ENCODE data around the gene BCR. TPM values are rescaled to one million over a fixed set of nuclear protein-coding genes. Genes with fewer than 3 reads are reported as not detected.
"Not testable (repeated sequence)": the region's sequence is repeated elsewhere in the genome, so short reads cannot be mapped to it uniquely, and the experiment has no call there.

Gene BCR
- total RNA-seq, 1 donor from 2014 or later, result 30.0 TPM

DNA sequence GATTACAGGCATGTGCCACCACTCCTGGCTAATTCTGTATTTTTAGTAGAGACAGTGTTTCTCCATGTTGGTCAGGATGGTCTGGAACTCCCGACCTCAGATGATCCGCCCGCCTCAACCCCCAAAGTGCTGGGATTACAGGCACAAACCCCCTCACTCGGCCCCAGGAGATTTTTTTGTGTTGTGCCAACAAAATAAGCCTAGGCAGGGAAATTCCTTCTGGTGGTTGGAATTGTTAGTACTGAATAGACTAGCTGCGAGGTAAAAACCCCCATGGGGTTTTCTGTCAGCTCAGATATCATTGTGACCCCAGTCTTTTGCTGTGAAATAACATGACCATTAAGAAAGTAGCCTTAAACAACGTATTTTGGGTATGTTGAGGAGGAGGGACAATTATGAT lies 144.9 kb downstream of the BCR start:
- H3K9me3 Mint-ChIP-seq (ENCODE audit: low read depth), result no peaks in the 10 kb centered on the region
- peaks cover 2% of the 10 kb centered on the region for H3K36me3 Mint-ChIP-seq (ENCODE audit: low read depth)
- no peak overlapping the region for H3K4me3 Mint-ChIP-seq (ENCODE audit: unreplicated experiment)
- no peaks in the 10 kb centered on the region for H3K4me1 Mint-ChIP-seq (ENCODE audit: low read depth)
- H3K27me3 Mint-ChIP-seq (ENCODE audit: low read depth), result peaks cover 2% of the 10 kb centered on the region
- TF ChIP-seq, protein P1, sequence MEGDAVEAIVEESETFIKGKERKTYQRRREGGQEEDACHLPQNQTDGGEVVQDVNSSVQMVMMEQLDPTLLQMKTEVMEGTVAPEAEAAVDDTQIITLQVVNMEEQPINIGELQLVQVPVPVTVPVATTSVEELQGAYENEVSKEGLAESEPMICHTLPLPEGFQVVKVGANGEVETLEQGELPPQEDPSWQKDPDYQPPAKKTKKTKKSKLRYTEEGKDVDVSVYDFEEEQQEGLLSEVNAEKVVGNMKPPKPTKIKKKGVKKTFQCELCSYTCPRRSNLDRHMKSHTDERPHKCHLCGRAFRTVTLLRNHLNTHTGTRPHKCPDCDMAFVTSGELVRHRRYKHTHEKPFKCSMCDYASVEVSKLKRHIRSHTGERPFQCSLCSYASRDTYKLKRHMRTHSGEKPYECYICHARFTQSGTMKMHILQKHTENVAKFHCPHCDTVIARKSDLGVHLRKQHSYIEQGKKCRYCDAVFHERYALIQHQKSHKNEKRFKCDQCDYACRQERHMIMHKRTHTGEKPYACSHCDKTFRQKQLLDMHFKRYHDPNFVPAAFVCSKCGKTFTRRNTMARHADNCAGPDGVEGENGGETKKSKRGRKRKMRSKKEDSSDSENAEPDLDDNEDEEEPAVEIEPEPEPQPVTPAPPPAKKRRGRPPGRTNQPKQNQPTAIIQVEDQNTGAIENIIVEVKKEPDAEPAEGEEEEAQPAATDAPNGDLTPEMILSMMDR (IDR thresholded peaks at IDR 0.05), result no peak
- H3K27ac Mint-ChIP-seq (ENCODE audit: unreplicated experiment), result no peak overlapping the region
- DNase-seq (ENCODE audit: low spot score), result no peak

DNA sequence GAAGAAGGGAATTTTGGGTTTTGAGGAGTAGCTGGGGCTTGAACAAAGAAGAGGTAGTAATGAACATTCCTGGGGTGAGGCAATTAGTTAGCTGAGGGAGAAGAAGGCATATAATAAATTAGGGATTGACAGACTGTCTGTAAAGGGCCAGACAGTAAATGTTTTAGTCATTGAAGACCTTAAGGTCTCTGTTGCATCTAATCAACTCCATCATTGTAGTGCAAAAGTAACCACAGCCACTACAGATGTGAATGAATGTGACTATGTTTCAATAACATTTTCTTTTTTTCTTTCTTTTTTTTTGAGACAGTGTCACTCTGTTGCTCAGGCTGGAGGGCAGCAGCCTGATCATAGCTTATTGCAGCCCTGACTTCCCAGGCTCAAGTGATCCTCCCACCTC lies 153.5 kb downstream of the BCR start:
- not testable (repeated sequence) for H3K9me3 Mint-ChIP-seq (ENCODE audit: low read depth); H3K4me3 Mint-ChIP-seq (ENCODE audit: unreplicated experiment); DNase-seq (ENCODE audit: low spot score); H3K27me3 Mint-ChIP-seq (ENCODE audit: low read depth); H3K27ac Mint-ChIP-seq (ENCODE audit: unreplicated experiment); H3K36me3 Mint-ChIP-seq (ENCODE audit: low read depth); H3K4me1 Mint-ChIP-seq (ENCODE audit: low read depth)

- not testable (repeated sequence) for H3K27me3 Mint-ChIP-seq (ENCODE audit: low read depth); H3K9me3 Mint-ChIP-seq (ENCODE audit: low read depth); H3K36me3 Mint-ChIP-seq (ENCODE audit: low read depth); H3K27ac Mint-ChIP-seq (ENCODE audit: unreplicated experiment); H3K4me3 Mint-ChIP-seq (ENCODE audit: unreplicated experiment); DNase-seq (ENCODE audit: low spot score); H3K4me1 Mint-ChIP-seq (ENCODE audit: low read depth)
These were observed 157.4 kb downstream of the BCR start for GRCh38 chr22:23337672-23338071.

- H3K27me3 Mint-ChIP-seq (ENCODE audit: low read depth); H3K9me3 Mint-ChIP-seq (ENCODE audit: low read depth); H3K36me3 Mint-ChIP-seq (ENCODE audit: low read depth); H3K4me1 Mint-ChIP-seq (ENCODE audit: low read depth); H3K4me3 Mint-ChIP-seq (ENCODE audit: unreplicated experiment); DNase-seq (ENCODE audit: low spot score); H3K27ac Mint-ChIP-seq (ENCODE audit: unreplicated experiment): not testable (repeated sequence)
These were observed 161.8 kb downstream of the BCR start for GRCh38 chr22:23341942-23342695.

DNA sequence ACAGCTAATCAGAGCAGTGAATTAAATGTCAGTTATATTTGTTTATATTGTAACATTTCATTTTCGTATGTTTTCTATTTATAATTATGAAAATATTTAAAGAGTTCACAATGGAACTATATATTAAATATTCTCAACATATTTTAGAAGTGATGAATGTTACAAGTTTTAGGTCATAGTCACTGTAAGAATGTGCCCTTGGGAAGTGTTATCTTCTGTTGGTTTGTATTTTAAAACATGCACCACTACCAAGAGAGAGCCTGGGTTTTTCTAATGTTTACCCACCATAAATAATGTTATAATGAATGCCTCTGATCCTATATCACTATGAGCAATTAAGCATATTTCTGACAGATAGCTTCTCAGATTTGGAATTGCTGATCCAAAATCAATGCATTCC lies 171.0 kb downstream of the BCR start:
- no peak for DNase-seq (ENCODE audit: low spot score)
- no peak overlapping the region for H3K27ac Mint-ChIP-seq (ENCODE audit: unreplicated experiment)
- no peak overlapping the region for H3K4me3 Mint-ChIP-seq (ENCODE audit: unreplicated experiment)
- H3K36me3 Mint-ChIP-seq (ENCODE audit: low read depth), result no peaks in the 10 kb centered on the region
- H3K27me3 Mint-ChIP-seq (ENCODE audit: low read depth), result peaks cover 33% of the 10 kb centered on the region
- no peaks in the 10 kb centered on the region for H3K9me3 Mint-ChIP-seq (ENCODE audit: low read depth)
- H3K4me1 Mint-ChIP-seq (ENCODE audit: low read depth), result peaks cover 5% of the 10 kb centered on the region
- TF ChIP-seq, protein P1 (IDR thresholded peaks at IDR 0.05), result no peak

GRCh38 chr22:23353004-23353403 lies 172.7 kb downstream of the BCR start:
- no peak overlapping the region for H3K4me3 Mint-ChIP-seq (ENCODE audit: unreplicated experiment)
- peaks cover 36% of the 10 kb centered on the region for H3K27me3 Mint-ChIP-seq (ENCODE audit: low read depth)
- DNase-seq (ENCODE audit: low spot score), result no peak
- TF ChIP-seq, protein P1 (IDR thresholded peaks at IDR 0.05), result no peak
- H3K36me3 Mint-ChIP-seq (ENCODE audit: low read depth), result no peaks in the 10 kb centered on the region
- no peaks in the 10 kb centered on the region for H3K9me3 Mint-ChIP-seq (ENCODE audit: low read depth)
- no peak overlapping the region for H3K27ac Mint-ChIP-seq (ENCODE audit: unreplicated experiment)
- H3K4me1 Mint-ChIP-seq (ENCODE audit: low read depth), result peaks cover 5% of the 10 kb centered on the region

GRCh38 chr22:23353696-23354095 lies 173.4 kb downstream of the BCR start:
- Mint-ChIP-seq H3K27me3 (ENCODE audit: low read depth) (peaks cover 33% of the 10 kb centered on the region), H3K4me3 (ENCODE audit: unreplicated experiment) (no peak overlapping the region)

More at GRCh38 chr22:23353696-23354095, 173.4 kb downstream of the BCR start:
- Mint-ChIP-seq H3K9me3 (ENCODE audit: low read depth) (no peaks in the 10 kb centered on the region), H3K27ac (ENCODE audit: unreplicated experiment) (no peak overlapping the region), H3K4me1 (ENCODE audit: low read depth) (peaks cover 5% of the 10 kb centered on the region), H3K36me3 (ENCODE audit: low read depth) (no peaks in the 10 kb centered on the region)
- DNase-seq (ENCODE audit: low spot score), result no peak
- TF ChIP-seq, protein P1 (IDR thresholded peaks at IDR 0.05), result no peak
